Germinal center (tissue), 1 donor: ENCODE measurements around the gene FKBP7.
A peak's percentile ranks its signal among the peaks of the same experiment; 100 is the strongest.
"Not testable (repeated sequence)": the region's sequence is repeated elsewhere in the genome, so short reads cannot be mapped to it uniquely, and the experiment has no call there.

Source experiments
- DNase-seq: peaks from one replicate; pipeline ENCODE4 v3.0.0; 2012; ENCODE audit warnings: mixed read lengths, low spot score

FKBP7 gene, protein sequence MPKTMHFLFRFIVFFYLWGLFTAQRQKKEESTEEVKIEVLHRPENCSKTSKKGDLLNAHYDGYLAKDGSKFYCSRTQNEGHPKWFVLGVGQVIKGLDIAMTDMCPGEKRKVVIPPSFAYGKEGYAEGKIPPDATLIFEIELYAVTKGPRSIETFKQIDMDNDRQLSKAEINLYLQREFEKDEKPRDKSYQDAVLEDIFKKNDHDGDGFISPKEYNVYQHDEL

DNA sequence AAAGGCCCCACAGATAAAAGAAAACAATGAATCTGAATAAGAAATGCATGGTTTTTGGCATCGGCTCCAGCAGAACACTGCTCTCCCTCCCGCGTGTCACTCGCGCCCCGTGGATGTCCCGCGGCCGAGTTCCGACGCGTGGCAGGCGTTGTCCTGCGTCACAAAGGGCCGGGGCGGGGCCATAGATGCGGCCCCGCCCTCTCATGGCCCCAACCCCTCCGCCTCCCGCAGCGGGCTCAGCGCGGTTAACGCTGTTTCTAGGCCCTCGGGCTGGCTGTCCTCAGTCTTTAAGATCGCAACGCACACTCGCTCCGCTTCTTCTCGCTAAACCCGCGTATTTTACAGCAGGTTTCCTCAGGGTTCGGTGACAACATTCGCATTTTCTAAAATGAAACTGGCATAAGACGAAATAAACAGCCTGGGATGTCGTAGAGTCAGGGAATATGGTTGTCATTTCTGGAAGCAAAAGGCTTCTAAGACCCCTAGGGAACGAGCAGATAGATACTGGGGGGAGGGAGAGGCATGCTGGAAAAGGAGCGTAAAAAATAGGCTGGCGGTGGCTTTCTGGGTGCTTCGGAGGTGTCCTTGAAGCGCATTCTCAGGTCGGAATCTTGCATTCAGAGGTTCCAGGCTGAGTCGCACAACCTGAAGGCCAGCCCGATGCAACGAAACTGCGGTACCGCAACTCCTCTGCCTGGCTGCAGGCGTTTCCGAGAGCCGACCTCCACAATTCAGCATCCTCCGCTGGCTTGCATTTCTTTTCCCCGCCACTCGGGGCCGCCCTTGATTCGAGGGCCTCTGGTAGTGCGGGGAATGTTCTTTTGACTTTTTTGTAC lies at the start of gene FKBP7:
FKBP7 (minus strand) TSS at position 162 of the 836 bp plus-strand sequence; CDS start at position 61, 101 bp downstream.
- DNase-seq, result peak; percentile 89

DNA sequence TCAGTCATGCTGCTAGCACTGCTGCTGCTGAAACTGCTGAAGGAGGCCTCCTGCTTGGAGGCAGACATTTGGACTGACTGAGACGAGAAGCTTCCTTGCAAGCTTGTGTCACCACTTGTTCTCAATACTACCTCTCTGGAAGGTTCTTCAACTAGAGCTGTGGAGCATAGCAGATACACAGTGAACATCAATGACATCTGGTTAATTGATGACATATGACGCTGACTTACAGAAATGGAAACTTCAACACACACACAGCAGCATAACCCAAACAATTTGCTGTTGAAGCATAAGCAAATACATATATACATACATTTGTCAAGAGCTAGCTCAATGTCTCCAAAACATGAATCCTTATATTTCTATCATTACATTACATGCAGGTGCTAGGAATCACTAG lies 49.2 kb upstream of the FKBP7 start:
- no peak for DNase-seq

DNA sequence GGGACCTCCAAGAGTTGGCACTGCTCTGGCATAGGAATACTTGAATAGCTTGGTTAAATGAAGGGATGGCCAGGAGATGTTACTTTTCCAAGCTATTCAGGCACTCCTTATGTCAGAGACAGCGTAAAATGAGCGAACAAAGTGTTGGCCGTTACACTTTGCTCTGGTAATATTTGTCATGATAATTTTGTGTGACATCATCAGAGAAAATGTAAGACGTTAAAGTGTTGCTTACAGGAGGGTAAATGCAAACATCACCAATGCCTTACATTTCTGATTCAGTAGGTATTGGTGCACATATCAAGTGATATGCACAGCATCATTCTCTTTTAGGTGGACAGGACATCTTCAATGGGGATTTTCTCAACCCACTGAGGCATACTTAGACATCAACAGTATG lies 47.9 kb upstream of the FKBP7 start:
- no peak for DNase-seq

DNA sequence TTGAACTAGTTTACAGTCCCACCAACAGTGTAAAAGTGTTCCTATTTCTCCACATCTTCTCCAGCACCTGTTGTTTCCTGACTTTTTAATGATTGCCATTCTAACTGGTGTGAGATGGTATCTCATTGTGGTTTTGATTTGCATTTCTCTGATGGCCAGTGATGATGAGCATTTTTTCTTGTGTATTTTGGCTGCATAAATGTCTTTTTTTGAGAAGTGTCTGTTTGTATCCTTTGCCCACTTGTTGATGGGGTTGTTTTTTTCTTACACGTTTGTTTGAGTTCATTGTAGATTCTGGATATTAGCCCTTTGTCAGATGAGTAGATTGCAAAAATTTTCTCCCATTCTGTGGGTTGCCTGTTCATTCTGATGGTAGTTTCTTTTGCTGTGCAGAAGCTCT lies 47.1 kb upstream of the FKBP7 start:
- DNase-seq, result not testable (repeated sequence)

DNA sequence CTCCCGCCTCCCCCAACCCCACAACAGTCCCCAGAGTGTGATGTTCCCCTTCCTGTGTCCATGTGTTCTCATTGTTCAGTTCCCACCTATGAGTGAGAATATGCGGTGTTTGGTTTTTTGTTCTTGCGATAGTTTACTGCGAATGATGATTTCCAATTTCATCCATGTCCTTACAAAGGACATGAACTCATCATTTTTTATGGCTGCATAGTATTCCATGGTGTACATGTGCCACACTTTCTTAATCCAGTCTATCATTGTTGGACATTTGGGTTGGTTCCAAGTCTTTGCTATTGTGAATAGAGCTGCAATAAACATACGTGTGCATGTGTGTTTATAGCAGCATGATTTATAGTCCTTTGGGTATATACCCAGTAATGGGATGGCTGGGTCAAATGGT lies 46.6 kb upstream of the FKBP7 start:
- not testable (repeated sequence) for DNase-seq

DNA sequence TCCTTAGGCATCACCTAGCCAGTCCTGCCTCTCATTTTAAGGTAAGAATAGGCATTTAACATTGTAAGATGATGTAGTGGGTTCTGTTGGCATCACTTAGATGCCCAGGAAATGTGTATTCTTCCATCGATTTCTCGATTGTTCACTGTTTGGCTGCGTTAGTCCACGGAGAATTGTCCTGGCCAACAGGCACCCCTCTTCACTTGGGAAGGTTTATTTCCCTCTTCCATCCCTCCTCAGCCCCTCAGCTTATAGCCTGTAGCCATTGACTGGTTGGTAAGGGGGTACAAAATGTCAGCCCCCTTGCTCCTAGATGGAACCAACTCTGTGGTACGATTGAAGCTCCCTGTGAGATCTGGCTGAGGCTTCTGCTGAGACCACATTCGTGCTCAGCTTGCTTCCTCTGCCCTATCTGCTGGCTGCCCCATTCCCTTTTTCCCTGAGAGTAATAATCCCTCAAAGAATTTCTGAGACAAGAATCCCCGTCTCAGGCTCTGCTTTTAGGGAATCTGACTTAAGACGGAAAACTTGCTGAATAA lies 45.3 kb upstream of the FKBP7 start:
- DNase-seq, result no peak

DNA sequence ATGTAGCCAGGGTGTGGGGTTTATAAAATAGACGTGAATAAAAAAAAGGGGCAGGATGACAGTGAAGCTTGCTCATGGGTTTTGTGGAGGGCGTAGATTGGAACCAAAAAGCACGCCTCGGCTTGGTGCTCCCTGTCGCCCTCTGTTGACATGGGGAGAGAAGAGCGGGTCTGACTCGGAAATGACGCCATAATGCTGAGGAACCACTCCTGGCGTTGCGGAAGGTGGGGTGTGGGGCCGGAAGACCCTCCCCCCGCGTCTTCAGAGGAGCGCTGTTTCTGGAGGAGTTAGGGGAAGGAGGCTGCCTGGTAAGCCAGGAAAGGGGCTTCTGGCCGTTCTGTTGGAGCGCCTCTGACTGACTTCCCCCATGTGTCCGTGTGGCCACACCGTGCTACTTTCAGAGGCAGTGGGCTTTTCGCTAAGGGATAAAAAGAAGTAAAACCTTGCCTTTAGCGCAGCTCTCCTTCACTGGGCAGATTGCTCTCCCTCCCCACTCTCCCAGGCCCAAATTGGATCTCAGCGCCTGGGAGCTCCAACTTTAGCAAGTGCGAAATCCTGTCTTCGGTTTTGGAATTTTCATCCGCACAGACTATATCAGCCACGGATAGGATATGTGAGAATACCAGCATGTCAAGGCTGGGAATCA lies 44.7 kb upstream of the FKBP7 start:
- peak; percentile 88 for DNase-seq

DNA sequence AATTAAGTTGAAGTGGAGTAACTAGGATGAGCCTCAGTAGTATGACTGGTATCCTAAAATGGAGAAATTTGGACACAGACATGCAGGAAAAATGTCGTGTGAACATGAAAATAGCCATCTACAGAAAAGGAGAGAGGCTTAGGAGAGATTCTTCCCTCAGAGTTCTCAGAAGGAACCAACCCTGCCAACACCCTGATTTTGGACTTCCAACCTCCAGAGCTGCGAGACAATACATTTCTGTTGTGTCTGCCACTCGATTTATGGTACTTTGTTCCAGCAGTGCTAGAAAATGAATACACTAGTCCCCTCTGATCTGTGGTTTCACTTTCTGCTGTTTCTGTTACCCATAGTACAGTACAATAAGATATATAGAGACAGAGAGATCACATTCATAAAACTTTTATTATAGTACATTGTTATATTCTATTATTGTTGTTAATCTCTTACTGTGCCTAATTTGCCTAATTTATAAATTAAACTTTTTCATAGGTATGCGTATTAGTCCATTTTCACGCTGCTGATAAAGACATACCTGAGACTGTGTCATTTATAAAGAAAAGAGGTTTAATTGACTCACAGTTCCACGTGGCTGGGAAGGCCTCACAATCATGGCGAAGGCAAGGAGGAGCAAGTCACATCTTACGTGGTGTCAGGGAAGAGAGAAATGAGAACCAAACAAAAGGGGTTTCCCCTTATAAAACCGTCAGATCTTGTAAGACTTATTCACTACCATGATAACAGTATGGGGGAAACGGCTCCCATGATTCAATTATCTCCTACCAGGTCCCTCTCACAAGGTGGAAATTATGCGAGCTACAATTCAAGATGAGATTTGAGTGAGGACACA lies 43.1 kb upstream of the FKBP7 start:
- no peak for DNase-seq

DNA sequence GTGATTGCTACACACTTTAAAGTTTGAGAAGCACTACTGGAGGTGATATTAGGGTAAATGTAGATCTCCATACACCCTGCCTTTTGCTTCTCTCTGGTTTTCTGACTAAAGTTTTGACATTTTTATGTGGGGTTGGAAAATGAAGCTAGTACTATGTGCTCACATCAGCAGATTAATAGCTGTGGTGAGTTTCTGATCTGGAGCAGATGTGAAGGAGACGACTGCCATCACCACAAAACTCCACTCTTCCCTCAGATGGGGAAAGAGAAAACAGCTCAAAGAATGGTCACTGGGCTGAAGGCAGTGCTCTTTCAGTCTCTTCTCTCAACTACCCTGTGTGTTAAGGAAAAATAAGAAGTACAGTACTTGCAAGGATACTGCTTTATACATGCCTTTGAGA lies 39.1 kb upstream of the FKBP7 start:
- no peak for DNase-seq

DNA sequence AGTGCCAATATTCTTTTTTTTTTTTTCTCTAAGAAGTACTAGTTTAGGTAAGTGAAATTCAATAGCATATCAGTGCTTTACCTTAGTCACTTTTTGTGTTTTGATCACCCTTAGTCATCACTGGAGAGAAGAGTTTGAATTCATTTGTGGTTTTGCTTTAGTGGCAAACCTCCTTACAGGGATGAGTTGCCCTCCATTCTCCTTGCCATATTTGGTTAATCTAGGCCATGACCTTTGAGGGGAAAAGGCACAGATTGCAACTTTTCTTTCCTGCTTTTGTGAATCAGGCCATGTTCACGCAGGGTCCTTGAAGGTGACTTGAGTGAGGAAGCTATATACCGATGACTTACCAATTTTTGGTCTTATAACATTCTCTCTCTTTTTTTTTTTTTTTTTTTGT lies 36.3 kb upstream of the FKBP7 start:
- DNase-seq, result no peak

DNA sequence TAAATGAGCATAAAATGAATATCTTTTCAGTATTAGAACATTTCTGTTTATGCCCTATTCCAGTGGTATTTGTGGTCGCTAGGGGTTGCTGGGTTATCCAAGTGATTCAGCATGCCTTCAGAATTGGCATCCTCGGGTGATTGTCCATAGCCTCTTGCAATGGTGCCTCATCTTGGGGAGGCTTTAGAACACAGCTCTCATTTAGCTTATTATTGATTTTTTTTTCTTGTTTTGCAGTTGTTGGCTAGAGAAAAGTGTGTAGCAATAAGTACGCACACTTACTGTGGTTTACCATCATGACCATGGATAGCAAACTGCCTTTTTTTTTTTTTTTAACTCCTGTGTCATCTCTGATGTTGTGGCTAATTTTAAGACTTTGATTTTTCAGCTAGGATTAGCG lies 35.5 kb upstream of the FKBP7 start:
- DNase-seq, result no peak

DNA sequence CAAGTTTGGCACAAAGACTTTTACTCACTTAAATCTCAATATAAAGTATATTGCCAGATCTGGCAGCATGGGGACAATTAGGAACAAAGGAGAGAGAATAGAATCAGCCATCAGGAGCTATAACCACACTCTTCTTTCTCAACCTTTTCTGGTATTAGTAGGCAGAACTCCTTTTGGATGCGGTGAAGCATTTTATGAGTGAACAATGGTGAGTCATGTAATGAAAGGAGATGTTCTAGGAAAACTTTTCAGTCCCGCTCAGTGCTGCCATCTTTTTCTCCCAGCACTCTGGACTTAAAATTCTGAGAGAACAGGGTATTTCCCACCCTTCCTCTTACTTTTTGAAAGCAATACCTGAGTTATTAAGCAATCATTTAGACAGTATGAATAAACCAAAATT lies 34.1 kb upstream of the FKBP7 start:
- no peak for DNase-seq

DNA sequence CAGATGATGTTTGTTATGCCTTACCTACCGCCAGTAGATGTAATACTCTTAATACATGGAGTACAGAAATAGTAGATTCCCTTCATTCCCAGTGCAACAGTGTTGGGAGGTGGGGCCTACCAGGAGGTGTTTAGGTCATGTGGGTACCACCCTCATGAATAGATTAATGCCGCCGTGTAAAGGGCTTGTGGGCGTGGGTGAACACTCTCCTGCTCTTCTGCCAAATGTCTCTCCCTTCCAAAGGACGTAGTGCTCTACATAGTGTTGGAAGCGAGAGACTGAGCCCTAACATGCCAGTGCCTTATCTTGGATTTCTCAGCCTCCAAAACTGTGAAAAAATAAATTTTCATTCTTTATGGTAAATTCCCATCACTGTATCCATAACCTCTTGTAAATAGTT lies 32.0 kb upstream of the FKBP7 start:
- DNase-seq, result no peak

DNA sequence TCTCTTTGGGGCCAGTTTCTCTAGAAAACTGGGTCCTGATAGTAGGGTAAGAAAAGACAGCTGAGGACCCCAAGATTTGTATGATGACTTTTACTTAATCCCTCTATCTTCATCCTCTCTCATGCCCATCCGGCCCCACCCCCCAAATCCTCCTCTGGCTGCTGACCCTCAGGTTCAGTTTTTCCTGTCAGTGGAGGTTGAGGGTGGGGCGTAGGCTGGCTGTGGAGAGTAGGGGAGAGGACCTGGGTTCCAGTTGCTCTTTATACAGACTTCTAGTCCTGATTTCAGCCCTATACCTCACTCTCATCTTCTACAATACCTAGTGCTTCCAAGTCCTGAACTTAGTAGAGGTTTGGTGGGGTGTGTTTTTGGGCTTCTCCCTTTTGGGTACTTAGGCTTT lies 30.2 kb upstream of the FKBP7 start:
- no peak for DNase-seq

DNA sequence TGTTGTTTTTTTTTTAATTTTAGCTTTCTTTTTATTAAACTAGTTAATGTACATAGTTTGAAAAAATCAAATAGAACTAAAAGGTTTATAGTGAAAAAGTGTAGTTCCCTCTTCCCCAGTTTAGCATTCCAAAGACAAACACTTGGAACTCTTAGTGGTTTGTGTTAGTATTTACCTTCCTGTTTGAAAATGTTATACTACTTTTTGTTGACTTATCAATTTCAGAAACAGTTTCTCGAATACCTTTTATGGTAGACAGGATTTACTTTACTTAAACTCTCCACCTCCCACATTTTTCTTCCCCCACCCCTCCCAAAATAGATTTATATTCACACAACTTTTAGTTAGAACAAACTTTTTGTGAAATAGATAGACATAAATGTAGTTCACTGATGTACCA lies 28.5 kb upstream of the FKBP7 start:
- DNase-seq, result no peak

DNA sequence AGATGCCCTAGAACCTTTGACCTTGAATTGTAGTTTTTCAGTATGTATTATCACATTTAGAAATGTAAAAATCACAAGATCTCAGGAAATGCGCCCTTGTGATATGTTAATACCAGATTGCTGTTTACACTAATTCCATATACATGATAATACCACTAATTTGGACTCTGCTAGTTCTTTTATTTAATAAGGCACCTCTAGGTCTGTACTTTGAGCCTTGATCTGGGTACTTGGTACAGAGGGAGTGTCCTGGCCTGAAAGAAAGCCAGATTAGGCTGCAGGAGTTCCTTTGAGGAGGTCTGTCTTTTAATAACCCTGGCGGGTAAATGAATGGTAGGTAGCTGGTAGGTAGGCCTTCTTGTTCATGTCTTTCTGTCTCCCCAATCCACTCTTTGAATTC lies 28.1 kb upstream of the FKBP7 start:
- DNase-seq, result no peak

DNA sequence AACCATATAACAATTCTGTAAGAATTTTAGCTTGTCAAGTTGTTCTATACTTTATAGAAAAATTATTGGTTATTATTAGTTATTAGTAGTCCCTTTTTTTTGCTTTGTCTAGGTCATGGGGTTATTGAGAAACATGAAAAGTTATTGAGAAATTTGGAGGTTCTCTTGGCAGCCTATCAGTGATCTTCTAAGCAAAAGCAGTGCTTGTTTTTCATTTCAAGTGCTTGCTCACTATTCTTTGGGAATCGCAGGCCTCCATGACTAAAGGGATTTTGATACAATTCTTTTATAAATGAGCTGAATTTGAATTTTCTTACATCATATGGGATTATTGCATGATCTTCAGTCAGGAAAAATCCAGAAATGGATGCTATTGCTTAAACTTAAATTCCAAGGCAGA lies 27.7 kb upstream of the FKBP7 start:
- no peak for DNase-seq

DNA sequence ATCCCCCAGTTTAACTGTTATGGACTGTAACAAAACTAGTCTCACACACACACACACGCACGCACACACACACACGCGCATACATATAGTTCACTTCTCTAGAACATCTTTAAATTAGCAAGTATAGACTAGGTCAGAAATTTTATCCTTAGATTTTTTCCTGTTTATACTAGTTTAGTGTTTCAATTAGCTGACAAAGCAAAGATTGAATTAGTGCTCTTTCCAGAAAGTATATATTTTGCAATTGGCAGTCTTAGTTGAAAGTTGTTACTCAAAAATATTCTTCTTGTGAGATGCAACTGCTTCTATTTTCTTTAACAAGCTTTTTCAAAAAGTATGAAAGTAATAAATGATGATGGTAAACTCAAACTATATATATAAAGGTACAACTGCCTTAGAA lies 24.4 kb upstream of the FKBP7 start:
- DNase-seq, result no peak

DNA sequence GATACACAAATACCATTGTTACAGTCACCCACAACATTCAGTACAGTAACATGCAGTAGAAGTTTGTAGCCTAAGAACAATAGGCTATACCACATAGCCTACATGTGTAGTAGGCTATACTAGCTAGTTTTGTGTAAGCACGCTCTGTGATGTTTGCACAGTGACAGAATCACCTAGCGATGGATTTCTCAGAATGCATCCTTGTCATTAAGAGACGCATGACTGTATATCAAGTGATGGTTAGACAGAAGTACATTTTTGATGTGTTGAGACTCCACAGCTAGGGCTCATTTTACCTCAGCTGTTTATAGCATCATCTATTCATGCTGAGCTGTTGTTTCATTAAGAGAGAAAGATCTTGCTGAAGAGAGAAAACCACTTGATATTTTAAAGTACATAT lies 21.2 kb upstream of the FKBP7 start:
- no peak for DNase-seq

DNA sequence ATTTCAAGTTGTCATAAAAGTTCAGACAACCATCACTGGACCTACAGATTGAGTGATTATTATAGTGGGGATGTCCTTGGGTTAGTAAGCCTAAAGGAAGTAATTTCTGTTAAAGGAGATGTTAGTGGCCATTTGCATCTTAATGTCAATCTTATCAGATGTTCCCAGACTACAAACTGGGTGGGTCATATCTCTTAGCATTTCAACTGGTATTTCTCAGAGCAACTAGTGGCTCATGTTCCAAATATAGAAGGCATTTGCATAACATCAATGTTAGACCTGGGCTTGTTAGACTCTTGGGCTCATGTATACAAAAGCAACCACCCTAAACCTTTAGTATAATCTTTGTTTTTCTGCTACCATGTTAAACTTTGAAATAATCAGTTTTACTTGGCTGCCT lies 19.7 kb upstream of the FKBP7 start:
- DNase-seq, result no peak

DNA sequence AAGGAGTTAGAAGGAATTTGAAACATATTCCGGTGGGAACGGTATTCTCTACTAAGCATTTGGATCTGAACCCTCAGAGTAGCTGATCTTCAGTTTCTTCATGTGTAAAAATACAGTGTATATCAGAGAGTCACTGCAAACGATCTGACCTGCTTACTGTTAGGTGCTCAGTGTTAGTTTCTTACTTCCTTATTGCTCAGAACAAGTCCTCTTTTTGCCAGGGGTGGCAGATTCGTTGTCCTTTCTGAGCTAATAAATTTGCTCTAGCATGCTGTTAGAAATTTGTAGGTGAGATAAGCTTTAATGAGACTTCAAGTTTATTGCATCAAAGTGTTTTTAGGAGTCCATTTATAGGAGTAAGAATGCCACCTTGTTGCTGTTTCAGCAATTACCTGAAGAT lies 17.6 kb upstream of the FKBP7 start:
- no peak for DNase-seq

DNA sequence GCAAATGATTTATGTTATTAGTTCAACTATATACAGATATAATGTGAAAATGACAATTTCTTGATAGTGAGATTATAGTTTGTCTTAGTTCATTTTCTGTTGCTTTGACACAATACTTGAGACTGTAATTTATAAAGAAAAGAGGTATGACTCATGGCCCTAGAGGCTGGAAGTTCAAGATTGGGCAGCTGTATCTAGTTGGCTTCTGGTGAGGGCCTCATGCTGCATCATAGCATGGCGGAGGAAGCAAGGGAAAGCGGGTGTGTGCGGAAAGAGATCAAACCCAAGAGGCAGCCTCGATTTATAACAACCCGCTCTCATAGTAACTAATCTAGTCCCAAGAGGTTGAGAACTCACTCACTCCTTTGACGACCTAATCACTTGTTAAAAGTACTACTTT lies 13.2 kb upstream of the FKBP7 start:
- DNase-seq, result no peak
